Hepatocyte (in vitro differentiated cells): ENCODE data around the gene F2RL3. TPM values are rescaled to one million over a fixed set of nuclear protein-coding genes. Genes with fewer than 3 reads are reported as not detected.

Experiments used
- DNase-seq: peaks from one replicate; pipeline ENCODE4 v3.0.0-alpha.2; 2016; ENCODE audit warnings: low spot score
- H2AFZ ChIP-seq: fragments of 200-600 bp; sonication (generic); 2 replicates; pipeline ENCODE4 v1.6.0; 2016; ENCODE audit warnings: antibody characterized with exemption, mild to moderate bottlenecking
- H3K27ac ChIP-seq: fragments of 200-600 bp; sonication (generic); 2 replicates; pipeline ENCODE4 v1.5.1; 2016; ENCODE audit warnings: mild to moderate bottlenecking
- H3K27me3 ChIP-seq: fragments of 200-600 bp; sonication (generic); 2 replicates; pipeline ENCODE4 v1.6.1; 2016
- H3K36me3 ChIP-seq: fragments of 200-600 bp; sonication (generic); replicated peaks from 2 replicates; pipeline ENCODE4 v1.5.1; 2016; ENCODE audit warnings: low read depth; ENCODE audit not compliant: insufficient read depth
- H3K4me1 ChIP-seq: fragments of 200-600 bp; sonication (generic); 2 replicates; pipeline ENCODE4 v1.5.1; 2016; ENCODE audit warnings: mild to moderate bottlenecking, moderate library complexity; ENCODE audit not compliant: insufficient read depth
- H3K4me2 ChIP-seq: fragments of 200-600 bp; sonication (generic); 2 replicates; pipeline ENCODE4 v1.6.0; 2016
- H3K4me3 ChIP-seq: fragments of 200-600 bp; sonication (generic); 2 replicates; pipeline ENCODE4 v1.5.1; 2016; ENCODE audit warnings: mild to moderate bottlenecking
- H3K79me2 ChIP-seq: fragments of 200-600 bp; sonication (generic); 2 replicates; pipeline ENCODE4 v1.6.0; 2017; ENCODE audit warnings: mild to moderate bottlenecking
- H3K9me2 ChIP-seq: fragments of 200-600 bp; sonication (generic); replicated peaks from 2 replicates; pipeline ENCODE4 v1.6.0; 2017; ENCODE audit warnings: mild to moderate bottlenecking; ENCODE audit not compliant: insufficient read depth
- H3K9me3 ChIP-seq: fragments of 200-600 bp; sonication (generic); 2 replicates; pipeline ENCODE4 v1.5.1; 2016; ENCODE audit warnings: low read depth, mild to moderate bottlenecking
- H4K20me1 ChIP-seq: fragments of 200-600 bp; sonication (generic); 2 replicates; pipeline ENCODE4 v1.6.0; 2016; ENCODE audit warnings: mild to moderate bottlenecking; ENCODE audit not compliant: insufficient read depth, poor library complexity, severe bottlenecking
- EZH2 ChIP-seq: fragments of 200-600 bp; sonication (generic); IDR thresholded peaks from 2 replicates; pipeline ENCODE4 v1.6.1; 2016; ENCODE audit warnings: antibody characterized with exemption, mild to moderate bottlenecking, borderline replicate concordance
- EZH2phosphoT487 ChIP-seq: fragments of 200-600 bp; sonication (generic); IDR thresholded peaks from one replicate; pipeline ENCODE4 v1.6.1; 2018; ENCODE audit warnings: antibody characterized with exemption, mild to moderate bottlenecking, low read depth, moderate library complexity; ENCODE audit not compliant: unreplicated experiment, severe bottlenecking
- WGBS: methylation state at CpG from one replicate; pipeline ENCODE4 v1.1.6; 2016; ENCODE audit warnings: low lambda C conversion rate; ENCODE audit errors: missing lambda C conversion rate; 5-methylcytosine and 5-hydroxymethylcytosine counted together
- polyA plus RNA-seq: library from polyadenylated mRNA; unstranded; fragments of >200 nt; fragmentation: Nextera tagmentation; extraction: Ambion mirVana; gene quantifications from 2 replicates; pipeline ENCODE4 v1.2.1, GENCODE V29; 2016
- total RNA-seq: library from RNA; depleted of rRNA; stranded (reverse); fragments of >200 nt; gene quantifications from 2 replicates; pipeline ENCODE4 v1.2.3, GENCODE V29; 2014
- TF ChIP-seq, protein P1 (sequence below): fragments of 200-600 bp; sonication (generic); IDR thresholded peaks from 2 replicates; pipeline ENCODE4 v1.5.1; 2016; ENCODE audit warnings: antibody characterized with exemption, mild to moderate bottlenecking; ENCODE audit not compliant: poor library complexity

The F2RL3 gene
- total and polyA plus RNA-seq, 2 experiments from 2014 or later: 0.08 to 0.13 TPM

DNA sequence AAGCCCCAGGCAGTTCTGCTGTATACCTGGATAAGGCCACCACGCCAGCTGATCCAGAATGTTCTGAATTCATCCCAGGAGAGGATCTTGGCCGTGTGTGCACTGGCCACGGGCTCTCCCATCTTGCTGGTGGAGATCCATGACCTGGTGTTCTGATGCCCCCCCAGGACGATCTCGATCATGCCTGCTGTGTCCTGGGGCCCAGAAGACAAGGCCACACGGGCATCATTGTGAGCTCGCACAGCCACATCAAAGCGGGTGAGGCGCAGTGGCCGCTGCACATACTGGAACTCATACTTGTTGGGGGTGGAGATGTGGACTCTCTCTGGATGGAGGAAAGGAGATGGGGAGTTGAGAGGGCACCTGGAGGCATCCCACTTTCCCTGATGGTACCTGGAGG is 40.1 kb downstream of the F2RL3 start:
- DNase-seq: no peak
- TF ChIP-seq EZH2: no peak
- TF ChIP-seq EZH2phosphoT487: no peak
- TF ChIP-seq, protein P1, sequence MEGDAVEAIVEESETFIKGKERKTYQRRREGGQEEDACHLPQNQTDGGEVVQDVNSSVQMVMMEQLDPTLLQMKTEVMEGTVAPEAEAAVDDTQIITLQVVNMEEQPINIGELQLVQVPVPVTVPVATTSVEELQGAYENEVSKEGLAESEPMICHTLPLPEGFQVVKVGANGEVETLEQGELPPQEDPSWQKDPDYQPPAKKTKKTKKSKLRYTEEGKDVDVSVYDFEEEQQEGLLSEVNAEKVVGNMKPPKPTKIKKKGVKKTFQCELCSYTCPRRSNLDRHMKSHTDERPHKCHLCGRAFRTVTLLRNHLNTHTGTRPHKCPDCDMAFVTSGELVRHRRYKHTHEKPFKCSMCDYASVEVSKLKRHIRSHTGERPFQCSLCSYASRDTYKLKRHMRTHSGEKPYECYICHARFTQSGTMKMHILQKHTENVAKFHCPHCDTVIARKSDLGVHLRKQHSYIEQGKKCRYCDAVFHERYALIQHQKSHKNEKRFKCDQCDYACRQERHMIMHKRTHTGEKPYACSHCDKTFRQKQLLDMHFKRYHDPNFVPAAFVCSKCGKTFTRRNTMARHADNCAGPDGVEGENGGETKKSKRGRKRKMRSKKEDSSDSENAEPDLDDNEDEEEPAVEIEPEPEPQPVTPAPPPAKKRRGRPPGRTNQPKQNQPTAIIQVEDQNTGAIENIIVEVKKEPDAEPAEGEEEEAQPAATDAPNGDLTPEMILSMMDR: no peak
- Histone ChIP-seq H3K36me3 (no peaks in the 10 kb centered on the region), H3K4me2 (no peak overlapping the region), H3K4me1 (no peaks in the 10 kb centered on the region), H3K27me3 (no peaks in the 10 kb centered on the region), H3K9me3 (no peaks in the 10 kb centered on the region), H2AFZ (no peak overlapping the region), H3K9me2 (no peaks in the 10 kb centered on the region), H3K79me2 (no peaks in the 10 kb centered on the region), H3K4me3 (no peak overlapping the region), H4K20me1 (no peaks in the 10 kb centered on the region), H3K27ac (no peak overlapping the region)
- 98% methylated on average over 10 of the region's 10 CpGs for WGBS

DNA sequence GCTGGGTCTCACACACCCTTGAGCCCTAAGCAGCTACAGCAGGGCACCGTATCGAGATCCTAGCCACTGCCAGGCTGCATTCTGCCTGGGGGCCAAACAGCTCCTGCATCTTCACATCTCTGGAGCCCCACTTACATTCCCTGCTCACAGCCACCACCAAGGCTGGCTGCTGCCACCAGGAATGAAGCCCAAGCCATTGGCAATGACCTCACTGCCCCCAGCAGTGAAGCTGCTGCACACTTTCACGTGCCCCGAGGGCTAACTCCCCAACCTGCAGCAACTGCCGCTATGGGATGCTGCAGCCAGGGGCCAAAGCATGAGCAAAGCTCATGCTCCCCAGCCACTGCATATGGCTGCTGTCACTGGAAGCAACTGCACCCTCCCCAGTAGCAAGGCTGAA is 42.0 kb downstream of the F2RL3 start:
- no peaks in the 10 kb centered on the region for H3K36me3 ChIP-seq
- no peak overlapping the region for H3K4me2 ChIP-seq
- no peak for DNase-seq
- H3K9me2 ChIP-seq: no peaks in the 10 kb centered on the region
- TF ChIP-seq, protein P1: no peak
- TF ChIP-seq EZH2: no peak
- TF ChIP-seq EZH2phosphoT487: no peak
- H4K20me1 ChIP-seq: no peaks in the 10 kb centered on the region
- no peak overlapping the region for H3K27ac ChIP-seq
- no peaks in the 10 kb centered on the region for H3K79me2 ChIP-seq
- H3K4me1 ChIP-seq: no peaks in the 10 kb centered on the region
- peaks cover 3% of the 10 kb centered on the region for H3K9me3 ChIP-seq
- 89% methylated on average over 5 of the region's 5 CpGs for WGBS
- H3K4me3 ChIP-seq: no peak overlapping the region
- H2AFZ ChIP-seq: no peak overlapping the region
- no peaks in the 10 kb centered on the region for H3K27me3 ChIP-seq

DNA sequence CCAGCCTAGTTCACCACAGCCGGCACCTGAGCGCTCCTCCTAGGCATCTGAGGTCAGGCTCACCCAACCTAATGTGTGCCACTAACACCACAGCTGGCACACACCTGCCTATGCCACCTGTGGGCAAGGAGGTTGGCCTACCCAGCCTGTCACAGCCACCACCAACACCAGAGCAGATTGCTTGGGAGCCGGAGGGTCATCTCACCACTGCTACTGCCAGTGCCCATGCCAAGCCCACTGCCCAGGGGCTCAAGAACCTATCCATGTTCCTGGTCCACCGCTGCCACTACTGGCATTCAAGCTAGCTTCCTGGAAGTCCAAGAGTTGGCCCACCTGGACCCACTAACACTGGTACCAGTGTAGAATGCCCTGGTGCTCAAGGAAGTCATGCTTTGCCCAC is 42.5 kb downstream of the F2RL3 start:
- no peaks in the 10 kb centered on the region for H3K79me2 ChIP-seq
- H3K4me2 ChIP-seq: no peak overlapping the region
- H3K4me1 ChIP-seq: no peaks in the 10 kb centered on the region
- H3K27me3 ChIP-seq: no peaks in the 10 kb centered on the region
- peaks cover 3% of the 10 kb centered on the region for H3K9me3 ChIP-seq
- WGBS: 93% methylated on average over 4 of the region's 4 CpGs
- no peak for DNase-seq
- H3K4me3 ChIP-seq: no peak overlapping the region
- H3K36me3 ChIP-seq: no peaks in the 10 kb centered on the region
- TF ChIP-seq, protein P1: no peak
- TF ChIP-seq EZH2phosphoT487: no peak
- TF ChIP-seq EZH2: no peak
- H3K9me2 ChIP-seq: no peaks in the 10 kb centered on the region
- H4K20me1 ChIP-seq: no peaks in the 10 kb centered on the region
- no peak overlapping the region for H3K27ac ChIP-seq
- no peak overlapping the region for H2AFZ ChIP-seq

DNA sequence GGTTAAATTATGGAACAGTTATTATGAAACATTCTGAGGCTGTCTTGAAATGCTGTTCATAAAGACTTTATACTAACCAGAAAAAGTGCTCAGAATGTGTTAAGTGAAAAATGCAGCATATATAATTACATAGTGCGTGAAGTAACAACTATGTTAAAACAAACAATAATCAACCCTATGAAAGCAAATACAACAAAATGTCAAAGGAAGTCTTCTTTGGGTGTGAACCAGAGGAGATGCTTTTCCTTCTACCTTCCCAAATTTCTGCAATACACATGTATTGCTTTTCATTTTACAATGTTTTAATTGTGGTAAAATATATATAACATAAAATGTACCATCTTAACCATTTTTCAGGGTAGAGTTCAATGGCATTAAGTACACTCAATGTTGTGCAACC is 45.7 kb downstream of the F2RL3 start:
- Histone ChIP-seq H3K4me1 (no peaks in the 10 kb centered on the region), H3K9me3 (peaks cover 3% of the 10 kb centered on the region), H3K79me2 (no peaks in the 10 kb centered on the region), H3K4me3 (no peak overlapping the region), H3K27me3 (no peaks in the 10 kb centered on the region), H3K36me3 (no peaks in the 10 kb centered on the region), H4K20me1 (no peaks in the 10 kb centered on the region), H3K4me2 (no peak overlapping the region), H3K9me2 (no peaks in the 10 kb centered on the region), H2AFZ (no peak overlapping the region), H3K27ac (no peak overlapping the region)
- TF ChIP-seq EZH2 (no peak), EZH2phosphoT487 (no peak)
- TF ChIP-seq, protein P1: no peak
- WGBS: 96% methylated on average over 1 of the region's 1 CpG
- DNase-seq: no peak
